Neural progenitor cell (in vitro differentiated cells): Measurements from ENCODE around the gene DDX52. TPM values are rescaled to one million over a fixed set of nuclear protein-coding genes. Genes with fewer than 3 reads are reported as not detected.

Experiments
- DNase-seq: peaks from one replicate; pipeline ENCODE4 v3.0.0-alpha.2; 2016; ENCODE audit warnings: low spot score
- H2AFZ ChIP-seq: fragments of 200-600 bp; sonication (generic); replicated peaks from 2 replicates; pipeline ENCODE4 v1.6.1; 2016; ENCODE audit warnings: antibody characterized with exemption
- H3F3A ChIP-seq: fragments of 200-600 bp; sonication (generic); 2 replicates; pipeline ENCODE4 v1.6.1; 2016; ENCODE audit warnings: antibody characterized with exemption, low read depth
- H3K27ac ChIP-seq: fragments of 200-600 bp; sonication (generic); 2 replicates; pipeline ENCODE4 v1.5.1; 2016; ENCODE audit warnings: mild to moderate bottlenecking
- H3K27me3 ChIP-seq: fragments of 200-600 bp; sonication (generic); 2 replicates; pipeline ENCODE4 v1.6.1; 2016; ENCODE audit warnings: mild to moderate bottlenecking, moderate library complexity
- H3K36me3 ChIP-seq: fragments of 200-600 bp; sonication (generic); 2 replicates; pipeline ENCODE4 v1.5.1; 2016
- H3K4me1 ChIP-seq: fragments of 200-600 bp; sonication (generic); 2 replicates; pipeline ENCODE4 v1.6.1; 2016; ENCODE audit warnings: mixed run types
- H3K4me2 ChIP-seq: fragments of 200-600 bp; sonication (generic); 2 replicates; pipeline ENCODE4 v1.6.1; 2016
- H3K4me3 ChIP-seq: fragments of 200-600 bp; sonication (generic); 2 replicates; pipeline ENCODE4 v1.5.1; 2016
- H3K79me2 ChIP-seq: fragments of 200-600 bp; sonication (generic); 2 replicates; pipeline ENCODE4 v1.6.1; 2016; ENCODE audit warnings: low read depth
- H3K9ac ChIP-seq: fragments of 200-600 bp; sonication (generic); 2 replicates; pipeline ENCODE4 v1.6.1; 2016
- H3K9me3 ChIP-seq: fragments of 200-600 bp; sonication (generic); 2 replicates; pipeline ENCODE4 v1.5.1; 2016; ENCODE audit warnings: low read depth
- H4K20me1 ChIP-seq: fragments of 200-600 bp; sonication (generic); 2 replicates; pipeline ENCODE4 v1.6.1; 2016; ENCODE audit warnings: low read depth
- H3K27ac Mint-ChIP-seq: 3 replicates; pipeline ENCODE4 v1.8.0; 2021; ENCODE audit warnings: mixed read lengths
- H3K27me3 Mint-ChIP-seq: 2 replicates; pipeline ENCODE4 v1.8.0; 2022; ENCODE audit warnings: low read depth, mild to moderate bottlenecking, inconsistent platforms, moderate library complexity, mixed read lengths; ENCODE audit not compliant: insufficient read depth
- H3K36me3 Mint-ChIP-seq: 3 replicates; pipeline ENCODE4 v1.8.0; 2021; ENCODE audit warnings: mixed read lengths
- H3K4me1 Mint-ChIP-seq: 3 replicates; pipeline ENCODE4 v1.8.0; 2021; ENCODE audit warnings: mixed read lengths
- H3K4me3 Mint-ChIP-seq: 3 replicates; pipeline ENCODE4 v1.8.0; 2021; ENCODE audit warnings: mild to moderate bottlenecking, moderate library complexity, mixed read lengths
- H3K9me3 Mint-ChIP-seq: 3 replicates; pipeline ENCODE4 v1.8.0; 2020; ENCODE audit warnings: mixed read lengths
- CTCF ChIP-seq: fragments of 200-600 bp; sonication (generic); IDR thresholded peaks from 2 replicates; pipeline ENCODE4 v1.5.1; 2017; ENCODE audit warnings: antibody characterized with exemption, mild to moderate bottlenecking
- EZH2 ChIP-seq: fragments of 200-600 bp; sonication (generic); IDR thresholded peaks from 2 replicates; pipeline ENCODE4 v1.6.1; 2017; ENCODE audit warnings: antibody characterized with exemption, mild to moderate bottlenecking, moderate library complexity
- EZH2phosphoT487 ChIP-seq: fragments of 200-600 bp; sonication (generic); IDR thresholded peaks from 2 replicates; pipeline ENCODE4 v1.6.1; 2017; ENCODE audit warnings: antibody characterized with exemption
- total RNA-seq: library from RNA; depleted of rRNA; stranded (reverse); fragments of >200 nt; gene quantifications from 2 replicates; pipeline ENCODE4 v1.2.3, GENCODE V29; 2015; ENCODE audit warnings: low replicate concordance

DDX52 gene
- total RNA-seq, 1 donor from 2014 or later = 55.3 TPM

GRCh38 chr17:37605081-37605480, 38.2 kb downstream of the DDX52 start:
- DNase-seq = no peak
- H3K4me1 ChIP-seq = peaks cover 6% of the 10 kb centered on the region
- Mint-ChIP-seq H3K4me3 (no peak overlapping the region), H3K27me3 (no peaks in the 10 kb centered on the region), H3K27ac (no peak overlapping the region), H3K9me3 (peaks cover 15% of the 10 kb centered on the region), H3K4me1 (peaks cover 9% of the 10 kb centered on the region), H3K36me3 (peaks cover 22% of the 10 kb centered on the region)
- H3K36me3 ChIP-seq = no peaks in the 10 kb centered on the region
- peaks cover 4% of the 10 kb centered on the region for H4K20me1 ChIP-seq
- H2AFZ ChIP-seq = no peak overlapping the region
- peaks cover 29% of the 10 kb centered on the region for H3F3A ChIP-seq
- no peak overlapping the region for H3K4me3 ChIP-seq
- H3K27ac ChIP-seq = no peak overlapping the region
- no peak overlapping the region for H3K4me2 ChIP-seq
- H3K9ac ChIP-seq = no peak overlapping the region
- H3K79me2 ChIP-seq = peaks cover 73% of the 10 kb centered on the region
- no peaks in the 10 kb centered on the region for H3K27me3 ChIP-seq
- no peak for TF ChIP-seq EZH2
- TF ChIP-seq EZH2phosphoT487 = no peak
- no peak for TF ChIP-seq CTCF
- H3K9me3 ChIP-seq = no peaks in the 10 kb centered on the region

GRCh38 chr17:37604556-37604955, 38.7 kb downstream of the DDX52 start:
- no peak for DNase-seq
- H3K79me2 ChIP-seq = peaks cover 73% of the 10 kb centered on the region

GRCh38 chr17:37598145-37598544, 45.1 kb downstream of the DDX52 start:
- Histone ChIP-seq H3K27me3 (no peaks in the 10 kb centered on the region), H3K4me3 (no peak overlapping the region), H3K9ac (no peak overlapping the region), H4K20me1 (peaks cover 4% of the 10 kb centered on the region), H3K27ac (no peak overlapping the region), H3K79me2 (peaks cover 17% of the 10 kb centered on the region), H2AFZ (no peak overlapping the region), H3K9me3 (no peaks in the 10 kb centered on the region), H3K36me3 (peaks cover 11% of the 10 kb centered on the region), H3K4me1 (no peaks in the 10 kb centered on the region), H3F3A (peaks cover 13% of the 10 kb centered on the region), H3K4me2 (no peak overlapping the region)
- no peak overlapping the region for H3K4me3 Mint-ChIP-seq
- peaks cover 2% of the 10 kb centered on the region for H3K27me3 Mint-ChIP-seq
- H3K4me1 Mint-ChIP-seq = no peaks in the 10 kb centered on the region
- no peak for DNase-seq
- TF ChIP-seq CTCF (no peak), EZH2phosphoT487 (no peak), EZH2 (no peak)
- peaks cover 29% of the 10 kb centered on the region for H3K36me3 Mint-ChIP-seq
- H3K27ac Mint-ChIP-seq = no peak overlapping the region
- H3K9me3 Mint-ChIP-seq = peaks cover 6% of the 10 kb centered on the region

More at GRCh38 chr17:37604556-37604955, 38.7 kb downstream of the DDX52 start:
- Mint-ChIP-seq H3K4me1 (peaks cover 7% of the 10 kb centered on the region), H3K27me3 (no peaks in the 10 kb centered on the region), H3K9me3 (peaks cover 15% of the 10 kb centered on the region), H3K36me3 (peaks cover 22% of the 10 kb centered on the region), H3K27ac (no peak overlapping the region), H3K4me3 (no peak overlapping the region)
- Histone ChIP-seq H4K20me1 (peaks cover 4% of the 10 kb centered on the region), H3K27ac (no peak overlapping the region), H3K4me2 (no peak overlapping the region), H3K36me3 (no peaks in the 10 kb centered on the region), H3K9me3 (no peaks in the 10 kb centered on the region), H3K9ac (no peak overlapping the region), H3K27me3 (no peaks in the 10 kb centered on the region), H2AFZ (no peak overlapping the region), H3K4me1 (peaks cover 6% of the 10 kb centered on the region), H3K4me3 (no peak overlapping the region), H3F3A (peaks cover 25% of the 10 kb centered on the region)
- TF ChIP-seq EZH2phosphoT487 = no peak
- TF ChIP-seq CTCF = no peak
- no peak for TF ChIP-seq EZH2
